CD4-positive, alpha-beta T cell (primary cell): ENCODE data around the gene RNF213. TPM values are rescaled to one million over a fixed set of nuclear protein-coding genes. Genes with fewer than 3 reads are reported as not detected.
"Not testable (repeated sequence)": the region's sequence is repeated elsewhere in the genome, so short reads cannot be mapped to it uniquely, and the experiment has no call there.

Experiments used
- ATAC-seq: fragments of 200-7000 bp; cut with Tn5 transposase; one replicate; pipeline ENCODE4 v1.10.0; 2022; ENCODE audit warnings: mild to moderate bottlenecking; ENCODE audit not compliant: poor library complexity
- CTCF ChIA-PET: fragments of 350-600 bp; sonication (Branson Sonifier 250); formaldehyde crosslinking; loops from one replicate; lab custom pipeline; 2021; ENCODE audit warnings: antibody characterized with exemption, inconsistent platforms; lab: Charles Lee
- POLR2A ChIA-PET: fragments of 350-600 bp; sonication (Branson Sonifier 250); formaldehyde crosslinking; loops from one replicate; lab custom pipeline; 2021; ENCODE audit warnings: antibody characterized with exemption, inconsistent platforms; lab: Charles Lee
- DNase-seq, 14 experiments: peaks; one replicate each; pipeline ENCODE4 v3.0.0-alpha.2; 2013 to 2020; ENCODE audit warnings: mixed read lengths in 2 of 14
- H3K27ac ChIP-seq, 2 donors: one replicate each; pipeline versions ENCODE4 v1.5.1 to v1.7.0; 2013; ENCODE audit warnings: low read length in 2 of 2, low read depth in 1 of 2, mild to moderate bottlenecking in 1 of 2
- H3K27me3 ChIP-seq, 2 experiments: 1 replicate in 1 of 2; 2 replicates in 1 of 2; pipeline versions ENCODE4 v1.6.1 to v1.7.0; 2013; ENCODE audit warnings: low read length in 2 of 2, control low read depth in 1 of 2, mild to moderate bottlenecking in 1 of 2, moderate library complexity in 1 of 2; ENCODE audit not compliant: insufficient read depth in 2 of 2, control insufficient read depth in 1 of 2
- H3K36me3 ChIP-seq: one replicate; pipeline ENCODE4 v1.6.1; 2013; ENCODE audit warnings: low read length, control low read depth; ENCODE audit not compliant: insufficient read depth
- H3K4me1 ChIP-seq: one replicate; pipeline ENCODE4 v1.6.1; 2013; ENCODE audit warnings: low read length, control low read depth; ENCODE audit not compliant: insufficient read depth
- H3K4me3 ChIP-seq: one replicate; pipeline ENCODE4 v1.5.1; 2013; ENCODE audit warnings: mild to moderate bottlenecking, low read length, moderate library complexity
- H3K9me3 ChIP-seq, 2 experiments: 1 replicate in 1 of 2; 2 replicates in 1 of 2; pipeline versions ENCODE4 v1.6.1 to v1.7.0; 2013; ENCODE audit warnings: low read length in 2 of 2, mild to moderate bottlenecking in 2 of 2, control low read depth in 1 of 2, moderate library complexity in 1 of 2; ENCODE audit not compliant: control insufficient read depth in 1 of 2, insufficient read depth in 1 of 2
- H3K27ac Mint-ChIP-seq: one replicate; pipeline ENCODE4 v1.8.0; 2020; ENCODE audit warnings: mixed read lengths
- H3K27me3 Mint-ChIP-seq: one replicate; pipeline ENCODE4 v1.8.0; 2021; ENCODE audit warnings: mixed read lengths
- H3K36me3 Mint-ChIP-seq: one replicate; pipeline ENCODE4 v1.8.0; 2021; ENCODE audit warnings: low read depth, mixed read lengths
- H3K4me1 Mint-ChIP-seq: one replicate; pipeline ENCODE4 v1.8.0; 2021; ENCODE audit warnings: low read depth, mixed read lengths
- H3K4me3 Mint-ChIP-seq: one replicate; pipeline ENCODE4 v1.8.0; 2020; ENCODE audit warnings: mild to moderate bottlenecking, mixed read lengths
- H3K9me3 Mint-ChIP-seq: one replicate; pipeline ENCODE4 v1.8.0; 2020; ENCODE audit warnings: mixed read lengths
- CTCF ChIP-seq: fragments of 200-600 bp; IDR thresholded peaks from one replicate; pipeline ENCODE4 v1.8.0; 2022; ENCODE audit warnings: antibody characterized with exemption, mild to moderate bottlenecking
- intact Hi-C, 2 experiments: fragments of 100-400 bp; cut with DNase I in 1 of 2; cut with micrococcal nuclease in 1 of 2; formaldehyde crosslinking; loops; one replicate each; pipeline versions ENCODE4 v1.15.1 to v1.9.0; 2023 to 2025; cut with DNase I, micrococcal nuclease
- total RNA-seq, 174 experiments: library from RNA in 2 of 174; stranded (reverse) in 2 of 174; gene quantifications; one replicate each; pipeline ENCODE4 v1.2.3 and lab custom pipeline; 2021 to 2026

Gene RNF213
- total RNA-seq, 2 experiments from 2014 or later: 290 to 312 TPM

GRCh38 chr17:80330276-80330675, 69.6 kb downstream of the RNF213 start:
- H3K9me3 Mint-ChIP-seq: no peaks in the 10 kb centered on the region
- no peak for ATAC-seq
- H3K4me1 ChIP-seq: no peaks in the 10 kb centered on the region
- H3K27me3 Mint-ChIP-seq: no peaks in the 10 kb centered on the region
- no peak overlapping the region for H3K4me3 Mint-ChIP-seq
- peaks cover 90% of the 10 kb centered on the region for H3K36me3 Mint-ChIP-seq
- peaks cover 94% of the 10 kb centered on the region for H3K36me3 ChIP-seq
- CTCF ChIA-PET: no interaction called here
- POLR2A ChIA-PET: no interaction called here
- H3K27me3 ChIP-seq: no peaks in the 10 kb centered on the region
- no peaks in the 10 kb centered on the region for H3K9me3 ChIP-seq
- H3K27ac Mint-ChIP-seq: no peak overlapping the region
- intact Hi-C loops: no loop called here
- no peaks in the 10 kb centered on the region for H3K4me1 Mint-ChIP-seq
- H3K27ac ChIP-seq: no peak overlapping the region
- H3K4me3 ChIP-seq: no peak overlapping the region
- TF ChIP-seq CTCF: no peak
- no peak for DNase-seq

GRCh38 chr17:80330938-80331337, 70.3 kb downstream of the RNF213 start:
- intact Hi-C loops, DNase-seq, H3K27me3 Mint-ChIP-seq, H3K9me3 ChIP-seq, CTCF ChIA-PET, H3K27me3 ChIP-seq, POLR2A ChIA-PET, H3K4me3 ChIP-seq, H3K4me1 ChIP-seq, ATAC-seq, H3K9me3 Mint-ChIP-seq, H3K4me1 Mint-ChIP-seq, H3K27ac ChIP-seq, H3K4me3 Mint-ChIP-seq, H3K27ac Mint-ChIP-seq: not testable (repeated sequence)
- H3K36me3 Mint-ChIP-seq: peaks cover 89% of the 10 kb centered on the region
- H3K36me3 ChIP-seq: peaks cover 93% of the 10 kb centered on the region

GRCh38 chr17:80331820-80332219, 71.2 kb downstream of the RNF213 start:
- peaks cover 89% of the 10 kb centered on the region for H3K36me3 Mint-ChIP-seq
- Histone ChIP-seq H3K27me3 (no peaks in the 10 kb centered on the region), H3K4me3 (no peak overlapping the region), H3K36me3 (peaks cover 93% of the 10 kb centered on the region), H3K4me1 (no peaks in the 10 kb centered on the region), H3K27ac (no peak overlapping the region), H3K9me3 (no peaks in the 10 kb centered on the region)
- POLR2A ChIA-PET: no interaction called here
- ATAC-seq: no peak
- no peaks in the 10 kb centered on the region for H3K9me3 Mint-ChIP-seq
- intact Hi-C loops: no loop called here
- TF ChIP-seq CTCF: no peak
- no peak for DNase-seq
- no peaks in the 10 kb centered on the region for H3K27me3 Mint-ChIP-seq
- no peaks in the 10 kb centered on the region for H3K4me1 Mint-ChIP-seq
- CTCF ChIA-PET: no interaction called here
- H3K4me3 Mint-ChIP-seq: no peak overlapping the region
- H3K27ac Mint-ChIP-seq: peak overlapping the region; percentile 18

GRCh38 chr17:80337195-80337895, 76.7 kb downstream of the RNF213 start:
- H3K36me3 Mint-ChIP-seq: peaks cover 77% of the 10 kb centered on the region
- Histone ChIP-seq H3K27ac (no peak overlapping the region), H3K36me3 (peaks cover 93% of the 10 kb centered on the region), H3K27me3 (no peaks in the 10 kb centered on the region), H3K4me3 (no peak overlapping the region), H3K4me1 (no peaks in the 10 kb centered on the region), H3K9me3 (no peaks in the 10 kb centered on the region)
- no peak overlapping the region for H3K4me3 Mint-ChIP-seq
- DNase-seq (no peak), ATAC-seq (no peak)
- CTCF ChIA-PET: no interaction called here
- H3K9me3 Mint-ChIP-seq: no peaks in the 10 kb centered on the region
- H3K27ac Mint-ChIP-seq: no peak overlapping the region
- H3K4me1 Mint-ChIP-seq: no peaks in the 10 kb centered on the region
- no peaks in the 10 kb centered on the region for H3K27me3 Mint-ChIP-seq
- intact Hi-C loops: no loop called here
- POLR2A ChIA-PET: no interaction called here
- no peak for TF ChIP-seq CTCF
